Measurements from ENCODE around the gene GYG2. TPM values are rescaled to one million over a fixed set of nuclear protein-coding genes. Genes with fewer than 3 reads are reported as not detected.

Gene GYG2
- total RNA-seq, 4 donors from 2014 or later, result 3.0 to 6.8 (median 4.2) TPM

GRCh38 chrX:2878563-2878962 is 49.8 kb downstream of the GYG2 start:
- in situ Hi-C loops (cut with MboI; ENCODE audit: low pct_ligation_motif_present in 1 of 4, low pct_unique_long_range_greater_than_20kb in 1 of 4, low sequenced_read_pairs in 3 of 4) (no loop called here), intact Hi-C loops (cut with DNase I; ENCODE audit: low total_unique reads) (no loop called here)
- no peak for DNase-seq
- Histone ChIP-seq H3K27me3 (no peaks in the 10 kb centered on the region), H3K36me3 (no peaks in the 10 kb centered on the region), H3K4me1 (no peaks in the 10 kb centered on the region), H3K4me3 (no peak overlapping the region), H3K9me3 (no peaks in the 10 kb centered on the region), H3K27ac (no peak overlapping the region)
- TF ChIP-seq POLR2A (IDR thresholded peaks at IDR 0.05) (no peak), EP300 (IDR thresholded peaks at IDR 0.05; ENCODE audit: low read depth) (no peak), POLR2AphosphoS5 (IDR thresholded peaks at IDR 0.05) (no peak), CTCF (IDR thresholded peaks at IDR 0.05) (no peak)
- WGBS, 2 donors (ENCODE audit: low coverage in 1 of 2), result 66% methylated on average over 2 of the region's 2 CpGs; no CpG with 5 or more reads in 1 of the 2 donors

- H3K27ac ChIP-seq, result no peak overlapping the region
- H3K27me3 ChIP-seq, result no peaks in the 10 kb centered on the region
- 70 to 91% methylated on average over 1 of the region's 1 CpG for WGBS, 2 donors (ENCODE audit: low coverage in 1 of 2)
These were observed 50.9 kb downstream of the GYG2 start for GRCh38 chrX:2879670-2880069.

GRCh38 chrX:2883770-2884169 is 55.0 kb downstream of the GYG2 start:
- Histone ChIP-seq H3K4me1 (no peaks in the 10 kb centered on the region), H3K9me3 (no peaks in the 10 kb centered on the region), H3K4me3 (no peak overlapping the region), H3K27me3 (no peaks in the 10 kb centered on the region), H3K36me3 (no peaks in the 10 kb centered on the region), H3K27ac (no peak overlapping the region)
- intact Hi-C loops (cut with DNase I; ENCODE audit: low total_unique reads) (no loop called here), in situ Hi-C loops (cut with MboI; ENCODE audit: low pct_ligation_motif_present in 1 of 4, low pct_unique_long_range_greater_than_20kb in 1 of 4, low sequenced_read_pairs in 3 of 4) (no loop called here)
- TF ChIP-seq POLR2AphosphoS5 (IDR thresholded peaks at IDR 0.05) (no peak), EP300 (IDR thresholded peaks at IDR 0.05; ENCODE audit: low read depth) (no peak), POLR2A (IDR thresholded peaks at IDR 0.05) (no peak), CTCF (IDR thresholded peaks at IDR 0.05) (no peak)
- 94% methylated on average over 14 of the region's 14 CpGs; no CpG with 5 or more reads in 1 of the 2 donors for WGBS, 2 donors (ENCODE audit: low coverage in 1 of 2)
- DNase-seq, result no peak

More at GRCh38 chrX:2879670-2880069, 50.9 kb downstream of the GYG2 start:
- in situ Hi-C loops (cut with MboI; ENCODE audit: low pct_ligation_motif_present in 1 of 4, low pct_unique_long_range_greater_than_20kb in 1 of 4, low sequenced_read_pairs in 3 of 4), result no loop called here
- Histone ChIP-seq H3K36me3 (no peaks in the 10 kb centered on the region), H3K9me3 (no peaks in the 10 kb centered on the region), H3K4me3 (no peak overlapping the region), H3K4me1 (no peaks in the 10 kb centered on the region)
- intact Hi-C loops (cut with DNase I; ENCODE audit: low total_unique reads), result no loop called here
- DNase-seq, result no peak
- no peak for TF ChIP-seq POLR2A (IDR thresholded peaks at IDR 0.05)
- no peak for TF ChIP-seq EP300 (IDR thresholded peaks at IDR 0.05; ENCODE audit: low read depth)
- no peak for TF ChIP-seq CTCF (IDR thresholded peaks at IDR 0.05)

GRCh38 chrX:2888309-2888708 is 59.6 kb downstream of the GYG2 start:
- 67 to 78% methylated on average over 5 to 7 of the region's 7 CpGs for WGBS, 2 donors (ENCODE audit: low coverage in 1 of 2)
- Histone ChIP-seq H3K27me3 (no peaks in the 10 kb centered on the region), H3K27ac (no peak overlapping the region), H3K36me3 (no peaks in the 10 kb centered on the region), H3K4me3 (no peak overlapping the region), H3K4me1 (peaks cover 0 to 9% (median 4%) of the 10 kb centered on the region in 4 donors), H3K9me3 (no peaks in the 10 kb centered on the region)
- in situ Hi-C loops (cut with MboI; ENCODE audit: low pct_ligation_motif_present in 1 of 4, low pct_unique_long_range_greater_than_20kb in 1 of 4, low sequenced_read_pairs in 3 of 4) (no loop called here), intact Hi-C loops (cut with DNase I; ENCODE audit: low total_unique reads) (no loop called here)
- no peak for DNase-seq
- no peak for TF ChIP-seq POLR2A (IDR thresholded peaks at IDR 0.05)

- H3K36me3 ChIP-seq, result no peaks in the 10 kb centered on the region
- in situ Hi-C loops (cut with MboI; ENCODE audit: low pct_ligation_motif_present in 1 of 4, low pct_unique_long_range_greater_than_20kb in 1 of 4, low sequenced_read_pairs in 3 of 4) (no loop called here), intact Hi-C loops (cut with DNase I; ENCODE audit: low total_unique reads) (no loop called here)
- H3K27me3 ChIP-seq, result no peaks in the 10 kb centered on the region
- no peak for DNase-seq
- H3K9me3 ChIP-seq, result no peaks in the 10 kb centered on the region
- H3K4me3 ChIP-seq, result peak overlapping the region; percentile 5 to 47 (median 22)
- H3K4me1 ChIP-seq, result peaks cover 0 to 9% (median 4%) of the 10 kb centered on the region in 4 donors
- no peak for TF ChIP-seq EP300 (IDR thresholded peaks at IDR 0.05; ENCODE audit: low read depth)
- TF ChIP-seq POLR2AphosphoS5 (IDR thresholded peaks at IDR 0.05), result no peak
- no peak for TF ChIP-seq POLR2A (IDR thresholded peaks at IDR 0.05)
- TF ChIP-seq CTCF (IDR thresholded peaks at IDR 0.05), result no peak
- WGBS, 2 donors (ENCODE audit: low coverage in 1 of 2), result 64% methylated on average over 11 of the region's 11 CpGs; no CpG with 5 or more reads in 1 of the 2 donors
- H3K27ac ChIP-seq, result peak overlapping the region in 3 of 4 donors; percentile 43 to 66 (median 51)
These were observed 60.4 kb downstream of the GYG2 start for GRCh38 chrX:2889045-2889605.

Data from transverse colon (tissue), 4 donors.